ENCODE data around the gene SLC18A3. TPM values are rescaled to one million over a fixed set of nuclear protein-coding genes. Genes with fewer than 3 reads are reported as not detected.

SLC18A3 gene
- total RNA-seq, 3 donors from 2014 or later, result not detected

- TF ChIP-seq POLR2A (IDR thresholded peaks at IDR 0.05) (no peak), POLR2AphosphoS5 (IDR thresholded peaks at IDR 0.05) (no peak)
- TF ChIP-seq, protein P1, sequence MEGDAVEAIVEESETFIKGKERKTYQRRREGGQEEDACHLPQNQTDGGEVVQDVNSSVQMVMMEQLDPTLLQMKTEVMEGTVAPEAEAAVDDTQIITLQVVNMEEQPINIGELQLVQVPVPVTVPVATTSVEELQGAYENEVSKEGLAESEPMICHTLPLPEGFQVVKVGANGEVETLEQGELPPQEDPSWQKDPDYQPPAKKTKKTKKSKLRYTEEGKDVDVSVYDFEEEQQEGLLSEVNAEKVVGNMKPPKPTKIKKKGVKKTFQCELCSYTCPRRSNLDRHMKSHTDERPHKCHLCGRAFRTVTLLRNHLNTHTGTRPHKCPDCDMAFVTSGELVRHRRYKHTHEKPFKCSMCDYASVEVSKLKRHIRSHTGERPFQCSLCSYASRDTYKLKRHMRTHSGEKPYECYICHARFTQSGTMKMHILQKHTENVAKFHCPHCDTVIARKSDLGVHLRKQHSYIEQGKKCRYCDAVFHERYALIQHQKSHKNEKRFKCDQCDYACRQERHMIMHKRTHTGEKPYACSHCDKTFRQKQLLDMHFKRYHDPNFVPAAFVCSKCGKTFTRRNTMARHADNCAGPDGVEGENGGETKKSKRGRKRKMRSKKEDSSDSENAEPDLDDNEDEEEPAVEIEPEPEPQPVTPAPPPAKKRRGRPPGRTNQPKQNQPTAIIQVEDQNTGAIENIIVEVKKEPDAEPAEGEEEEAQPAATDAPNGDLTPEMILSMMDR (IDR thresholded peaks at IDR 0.05), result peak; percentile 18 to 68 (median 49)
- H3K4me3 ChIP-seq, result no peak overlapping the region
- no peaks in the 10 kb centered on the region for H3K9me3 ChIP-seq
- intact Hi-C loops (cut with DNase I; ENCODE audit: low total_unique reads), result no loop called here
- peaks cover 0 to 5% of the 10 kb centered on the region in 2 donors for H3K27me3 ChIP-seq
- H3K4me1 ChIP-seq, result no peaks in the 10 kb centered on the region
- H3K36me3 ChIP-seq, result no peaks in the 10 kb centered on the region
- H3K27ac ChIP-seq, result no peak overlapping the region
- no peak for DNase-seq (ENCODE audit: low spot score in 2 of 2)
Observed at GRCh38 chr10:49592726-49593563, 17.2 kb upstream of the SLC18A3 start.

DNA sequence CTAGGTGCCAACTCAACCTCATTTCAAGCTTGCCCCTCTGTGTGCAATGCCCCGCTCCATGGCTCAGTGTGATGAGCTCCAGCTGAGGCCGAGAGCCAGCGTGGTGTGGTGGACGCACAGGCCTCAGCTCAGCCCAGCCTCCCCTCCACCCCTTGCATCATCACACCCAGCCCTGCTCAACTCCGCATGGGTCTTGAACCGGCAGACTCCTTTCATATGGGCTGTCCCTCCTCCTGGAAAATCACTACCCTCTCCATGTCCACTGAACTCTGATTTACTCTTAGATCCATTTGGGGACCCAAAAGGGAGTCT, 16.6 kb upstream of the SLC18A3 start:
- Histone ChIP-seq H3K4me3 (no peak overlapping the region), H3K4me1 (no peaks in the 10 kb centered on the region), H3K27ac (no peak overlapping the region), H3K36me3 (no peaks in the 10 kb centered on the region), H3K9me3 (no peaks in the 10 kb centered on the region), H3K27me3 (peaks cover 0 to 5% of the 10 kb centered on the region in 2 donors)
- DNase-seq (ENCODE audit: low spot score in 2 of 2), result no peak
- intact Hi-C loops (cut with DNase I; ENCODE audit: low total_unique reads), result no loop called here
- TF ChIP-seq, protein P1 (IDR thresholded peaks at IDR 0.05), result no peak
- no peak for TF ChIP-seq POLR2AphosphoS5 (IDR thresholded peaks at IDR 0.05)
- no peak for TF ChIP-seq POLR2A (IDR thresholded peaks at IDR 0.05)

DNA sequence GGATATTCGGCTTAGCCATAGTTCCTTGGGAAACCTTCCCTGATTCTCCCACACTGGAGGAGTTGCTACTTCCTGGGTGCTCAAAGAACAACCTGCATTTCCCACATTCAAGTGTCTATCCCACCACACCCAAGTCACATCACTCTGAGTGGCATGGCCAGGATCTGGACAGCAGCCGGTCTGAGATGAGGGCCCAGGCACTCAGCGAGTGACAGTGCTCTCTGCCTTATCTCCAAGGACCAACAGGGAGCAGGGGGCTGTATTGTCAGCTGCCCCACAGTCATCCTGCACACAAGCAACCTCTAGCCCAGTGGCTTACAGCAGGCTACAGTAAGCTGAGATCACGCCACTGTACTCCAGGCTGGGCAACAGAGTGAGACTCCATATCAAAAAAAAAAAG, 16.1 kb upstream of the SLC18A3 start:
- DNase-seq (ENCODE audit: low spot score in 2 of 2), result no peak
- intact Hi-C loops (cut with DNase I; ENCODE audit: low total_unique reads), result no loop called here

DNA sequence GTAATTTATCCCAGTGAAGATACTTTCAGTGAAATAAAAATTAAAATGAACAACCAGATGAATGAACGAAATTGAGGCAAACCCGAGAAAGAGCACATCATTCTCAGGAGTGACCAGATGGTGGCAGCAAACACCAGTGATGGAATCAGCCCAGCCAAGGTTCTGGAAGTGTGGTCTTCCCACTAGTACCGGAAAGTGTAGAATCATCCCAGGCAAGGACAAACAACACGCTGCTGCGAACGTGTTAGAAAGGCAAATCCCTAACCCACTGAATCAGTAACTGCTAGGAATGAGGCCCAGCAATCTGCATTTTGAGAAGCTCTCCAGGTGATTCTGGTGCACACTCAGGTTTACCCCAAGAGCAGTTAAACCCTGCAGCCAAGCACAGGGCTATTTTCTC, 15.5 kb upstream of the SLC18A3 start:
- Histone ChIP-seq H3K27ac (no peak overlapping the region), H3K27me3 (peaks cover 0 to 12% of the 10 kb centered on the region in 2 donors), H3K4me1 (no peaks in the 10 kb centered on the region), H3K4me3 (no peak overlapping the region), H3K36me3 (no peaks in the 10 kb centered on the region), H3K9me3 (no peaks in the 10 kb centered on the region)
- no peak for DNase-seq (ENCODE audit: low spot score in 2 of 2)
- TF ChIP-seq POLR2A (IDR thresholded peaks at IDR 0.05), result no peak
- TF ChIP-seq POLR2AphosphoS5 (IDR thresholded peaks at IDR 0.05), result no peak
- TF ChIP-seq, protein P1 (IDR thresholded peaks at IDR 0.05), result peak; percentile 39 to 62 (median 45)
- intact Hi-C loops (cut with DNase I; ENCODE audit: low total_unique reads), result no loop called here

More for the DNA sequence above, 16.1 kb upstream of the SLC18A3 start:
- Histone ChIP-seq H3K27me3 (peaks cover 0 to 10% of the 10 kb centered on the region in 2 donors), H3K36me3 (no peaks in the 10 kb centered on the region), H3K4me3 (no peak overlapping the region), H3K9me3 (no peaks in the 10 kb centered on the region), H3K4me1 (no peaks in the 10 kb centered on the region), H3K27ac (no peak overlapping the region)
- TF ChIP-seq POLR2AphosphoS5 (IDR thresholded peaks at IDR 0.05) (no peak), POLR2A (IDR thresholded peaks at IDR 0.05) (no peak)
- TF ChIP-seq, protein P1 (IDR thresholded peaks at IDR 0.05), result no peak

GRCh38 chr10:49595003-49595712, 15.0 kb upstream of the SLC18A3 start:
- Histone ChIP-seq H3K36me3 (no peaks in the 10 kb centered on the region), H3K9me3 (no peaks in the 10 kb centered on the region), H3K27me3 (peaks cover 0 to 18% of the 10 kb centered on the region in 2 donors), H3K4me3 (no peak overlapping the region), H3K27ac (no peak overlapping the region), H3K4me1 (no peaks in the 10 kb centered on the region)
- no peak for TF ChIP-seq POLR2AphosphoS5 (IDR thresholded peaks at IDR 0.05)
- TF ChIP-seq, protein P1 (IDR thresholded peaks at IDR 0.05), result no peak
- TF ChIP-seq POLR2A (IDR thresholded peaks at IDR 0.05), result no peak
- DNase-seq (ENCODE audit: low spot score in 2 of 2), result no peak
- intact Hi-C loops (cut with DNase I; ENCODE audit: low total_unique reads), result no loop called here

Data from breast epithelium (tissue), 4 donors.